A549 (cell line): ENCODE data around the gene KRT77. TPM values are rescaled to one million over a fixed set of nuclear protein-coding genes. Genes with fewer than 3 reads are reported as not detected.

Experiments
- ATAC-seq, 2 experiments: fragments of 200-7000 bp in 1 of 2; fragments of >200 bp in 1 of 2; cut with Nextera tagmentation in 1 of 2; cut with Tn5 transposase in 1 of 2; 3 replicates each; pipeline versions ENCODE4 v1.8.0 to v1.9.1; 2018 to 2020; ENCODE audit warnings: mild to moderate bottlenecking in 1 of 2, moderate library complexity in 1 of 2
- CTCF ChIA-PET: fragments of 300-600 bp; sonication (Branson Sonifier 250); formaldehyde crosslinking; extraction: SDS; loops from one replicate; lab custom pipeline; 2021; ENCODE audit warnings: antibody characterized with exemption, inconsistent platforms; lab: Yijun Ruan, JAX
- POLR2A ChIA-PET: fragments of 350-600 bp; formaldehyde crosslinking; extraction: SDS; loops from one replicate; lab custom pipeline; 2021; ENCODE audit warnings: antibody characterized with exemption, inconsistent platforms; lab: Yijun Ruan, JAX
- DNase-seq, 2 experiments: peaks; one replicate each; pipeline versions ENCODE4 v3.0.0 to v3.0.0-alpha.2; 2011 to 2016; ENCODE audit warnings: low read depth in 1 of 2, low spot score in 1 of 2
- FAIRE-seq: peaks from 2 replicates; lab custom pipeline; 2011; peaks lifted over from hg19 to GRCh38; lab: Jason Lieb, UNC
- H3K27ac ChIP-seq, 2 experiments: fragments of >200 bp; sonication (Bioruptor Twin); formaldehyde crosslinking; 3 replicates each; pipeline ENCODE4 v1.5.1; 2016 to 2017
- H3K4me1 ChIP-seq: fragments of >200 bp; sonication (Bioruptor Twin); formaldehyde crosslinking; 3 replicates; pipeline ENCODE4 v1.6.1; 2016
- H3K4me2 ChIP-seq: fragments of >200 bp; sonication (Bioruptor Twin); formaldehyde crosslinking; 3 replicates; pipeline ENCODE4 v1.6.1; 2016
- H3K4me3 ChIP-seq: fragments of >200 bp; sonication (Bioruptor Twin); formaldehyde crosslinking; 3 replicates; pipeline ENCODE4 v1.5.1; 2016
- H3K9me3 ChIP-seq: fragments of >200 bp; sonication (Bioruptor Twin); formaldehyde crosslinking; 3 replicates; pipeline ENCODE4 v1.6.1; 2016
- CHD4 ChIP-seq: fragments of 200-600 bp; sonication (generic); IDR thresholded peaks from 2 replicates; pipeline ENCODE4 v1.6.1; 2016; ENCODE audit warnings: antibody characterized with exemption, mild to moderate bottlenecking, borderline replicate concordance
- CTCF ChIP-seq: fragments of >200 bp; sonication (Bioruptor Twin); formaldehyde crosslinking; IDR thresholded peaks from 3 replicates; pipeline ENCODE4 v1.5.1; 2016
- EHMT2 ChIP-seq: fragments of 200-600 bp; sonication (generic); IDR thresholded peaks from 2 replicates; pipeline ENCODE4 v1.6.1; 2016; ENCODE audit warnings: antibody characterized with exemption, low read depth, mild to moderate bottlenecking, moderate library complexity
- FOSB ChIP-seq: fragments of 250-450 bp; sonication (Bioruptor Pico); IDR thresholded peaks from 2 replicates; pipeline ENCODE4 v1.5.0; 2020; ENCODE audit warnings: mild to moderate bottlenecking, moderate library complexity
- GATA3 ChIP-seq: IDR thresholded peaks from 2 replicates; pipeline ENCODE4 v1.6.1; 2012; ENCODE audit warnings: borderline replicate concordance
- HEYL ChIP-seq: fragments of 250-450 bp; sonication (Bioruptor Pico); IDR thresholded peaks from 2 replicates; pipeline ENCODE4 v1.8.0; 2021; ENCODE audit warnings: mild to moderate bottlenecking, moderate library complexity
- HMGXB4 ChIP-seq: fragments of 250-450 bp; sonication (Bioruptor Pico); IDR thresholded peaks from 2 replicates; pipeline ENCODE4 v1.5.0; 2021; ENCODE audit warnings: mild to moderate bottlenecking, moderate library complexity, borderline replicate concordance
- HOXB13 ChIP-seq: fragments of 250-450 bp; sonication (Bioruptor Pico); IDR thresholded peaks from 2 replicates; pipeline ENCODE4 v1.5.0; 2020; ENCODE audit warnings: low read depth, mild to moderate bottlenecking, moderate library complexity
- JUN ChIP-seq, 2 experiments: fragments of >200 bp; sonication (Bioruptor Twin); formaldehyde crosslinking; IDR thresholded peaks; 2 replicates in 1 of 2; 3 replicates in 1 of 2; pipeline ENCODE4 v1.6.1; 2016 to 2017
- JUNB ChIP-seq: fragments of >200 bp; sonication (Bioruptor Twin); formaldehyde crosslinking; IDR thresholded peaks from 2 replicates; pipeline ENCODE4 v1.6.1; 2016
- MAZ ChIP-seq: fragments of 150-350 bp; IDR thresholded peaks from 2 replicates; pipeline ENCODE4 v1.6.1; 2014; ENCODE audit warnings: antibody characterized with exemption, low read depth, low read length, borderline replicate concordance
- NFE2L2 ChIP-seq: fragments of 150-350 bp; conservative IDR thresholded peaks from 2 replicates; pipeline ENCODE4 v1.6.1; 2014; ENCODE audit warnings: low read length
- NR3C1 ChIP-seq: fragments of >200 bp; sonication (Bioruptor Twin); formaldehyde crosslinking; IDR thresholded peaks from 3 replicates; pipeline ENCODE4 v1.6.1; 2017
- POLR2A ChIP-seq: IDR thresholded peaks from 2 replicates; pipeline ENCODE4 v1.6.1; 2012; ENCODE audit warnings: mild to moderate bottlenecking, low read length
- REST ChIP-seq: fragments of 200-600 bp; sonication (generic); IDR thresholded peaks from 2 replicates; pipeline ENCODE4 v1.6.1; 2016; ENCODE audit warnings: antibody characterized with exemption, mild to moderate bottlenecking, moderate library complexity
- RNF2 ChIP-seq: fragments of 200-600 bp; sonication (generic); IDR thresholded peaks from 2 replicates; pipeline ENCODE4 v1.6.1; 2016; ENCODE audit warnings: low read depth, mild to moderate bottlenecking, antibody characterized with exemption, moderate library complexity, borderline replicate concordance
- TFCP2L1 ChIP-seq: fragments of 250-450 bp; sonication (Bioruptor Pico); IDR thresholded peaks from 2 replicates; pipeline ENCODE4 v1.5.0; 2021; ENCODE audit warnings: mild to moderate bottlenecking
- ZC3H11A ChIP-seq: fragments of 450-650 bp; IDR thresholded peaks from 2 replicates; pipeline ENCODE4 v1.6.1; 2014; ENCODE audit warnings: antibody characterized with exemption, mild to moderate bottlenecking
- WGBS: methylation state at CpG from one replicate; pipeline ENCODE4 v1.1.6; 2017; ENCODE audit errors: missing lambda C conversion rate; 5-methylcytosine and 5-hydroxymethylcytosine counted together
- polyA plus RNA-seq, 4 experiments: library from polyadenylated mRNA; depleted of rRNA in 3 of 4; stranded (reverse); fragments of >200 nt; fragmentation: RNase III in 1 of 4; extraction: RNeasy Plus Mini Kit Qiagen cat#74134 plus additional on column Dnase treatment in 1 of 4; gene quantifications; 2 replicates in 3 of 4; 3 replicates in 1 of 4; pipeline ENCODE4 v1.2.3, GENCODE V29; 2011 to 2017
- TF ChIP-seq, protein P1 (sequence below): fragments of 450-650 bp; IDR thresholded peaks from 2 replicates; pipeline ENCODE4 v1.6.1; 2014; ENCODE audit warnings: antibody characterized with exemption
- TF ChIP-seq, protein P2 (sequence below): fragments of 150-350 bp; IDR thresholded peaks from 2 replicates; pipeline ENCODE4 v1.6.1; 2014; ENCODE audit warnings: low read depth, mild to moderate bottlenecking, low read length
- TF ChIP-seq, protein P3 (sequence below): fragments of >200 bp; sonication (Bioruptor Twin); formaldehyde crosslinking; IDR thresholded peaks from 2 replicates; pipeline ENCODE4 v1.6.1; 2016

Gene KRT77
- polyA plus RNA-seq, 2 of the 4 experiments (the other 2 are of a cell fraction), result 0.03 TPM; not detected in 1

DNA sequence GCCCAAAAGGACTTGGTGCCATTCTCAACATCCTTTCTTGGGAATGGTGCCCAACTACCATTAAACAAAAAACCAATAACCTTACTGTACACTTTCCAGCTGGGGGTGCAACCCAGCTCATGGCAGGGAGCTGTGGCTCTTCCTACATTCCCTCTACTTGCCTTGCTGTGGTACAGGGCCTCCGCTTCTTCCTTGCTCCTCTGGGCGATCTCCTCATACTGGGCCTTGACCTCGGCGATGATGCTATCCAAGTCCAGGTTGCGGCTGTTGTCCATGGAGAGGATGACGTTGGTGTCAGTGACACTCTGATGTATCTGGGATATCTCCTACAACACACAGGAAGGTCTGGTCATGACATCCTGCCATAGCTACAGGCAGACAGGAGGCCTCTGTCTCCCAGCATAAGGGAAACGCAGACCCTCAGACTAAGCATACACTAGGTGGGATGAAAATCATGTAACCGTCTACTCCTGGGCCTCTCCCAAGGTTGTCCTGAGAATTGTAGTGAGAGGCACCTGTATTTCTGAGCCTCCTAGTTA lies 55.2 kb downstream of the KRT77 start (continued):
- no peak for TF ChIP-seq CTCF
- TF ChIP-seq, protein P1, sequence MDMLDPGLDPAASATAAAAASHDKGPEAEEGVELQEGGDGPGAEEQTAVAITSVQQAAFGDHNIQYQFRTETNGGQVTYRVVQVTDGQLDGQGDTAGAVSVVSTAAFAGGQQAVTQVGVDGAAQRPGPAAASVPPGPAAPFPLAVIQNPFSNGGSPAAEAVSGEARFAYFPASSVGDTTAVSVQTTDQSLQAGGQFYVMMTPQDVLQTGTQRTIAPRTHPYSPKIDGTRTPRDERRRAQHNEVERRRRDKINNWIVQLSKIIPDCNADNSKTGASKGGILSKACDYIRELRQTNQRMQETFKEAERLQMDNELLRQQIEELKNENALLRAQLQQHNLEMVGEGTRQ, result no peak

GRCh38 chr12:52647601-52648000 lies 55.7 kb downstream of the KRT77 start:
- CTCF ChIA-PET, result interaction anchor here (1.0 to 1.8 kb wide), 4 partner anchors 14 to 223 kb away, joined by 3 to 6 read pairs (median 4); no protein-coding TSS in a partner anchor
- Histone ChIP-seq H3K9me3 (no peaks in the 10 kb centered on the region), H3K4me2 (no peak overlapping the region), H3K4me3 (no peak overlapping the region), H3K4me1 (no peaks in the 10 kb centered on the region), H3K27ac (no peak overlapping the region)
- FAIRE-seq (no peak), ATAC-seq (no peak), DNase-seq (no peak)
- no peak for TF ChIP-seq TFCP2L1
- no peak for TF ChIP-seq HEYL (CRISPR knock-in tag)
- no peak for TF ChIP-seq MAZ
- TF ChIP-seq JUN (IDR thresholded peaks at IDR 0.05), result no peak
- TF ChIP-seq FOSB, result no peak
- no peak for TF ChIP-seq EHMT2
- TF ChIP-seq NFE2L2, result no peak
- TF ChIP-seq NR3C1, result no peak
- TF ChIP-seq RNF2, result no peak
- TF ChIP-seq, protein P1, result no peak
- TF ChIP-seq CHD4, result no peak
- no peak for TF ChIP-seq HOXB13 (CRISPR knock-in tag)
- TF ChIP-seq, protein P2, sequence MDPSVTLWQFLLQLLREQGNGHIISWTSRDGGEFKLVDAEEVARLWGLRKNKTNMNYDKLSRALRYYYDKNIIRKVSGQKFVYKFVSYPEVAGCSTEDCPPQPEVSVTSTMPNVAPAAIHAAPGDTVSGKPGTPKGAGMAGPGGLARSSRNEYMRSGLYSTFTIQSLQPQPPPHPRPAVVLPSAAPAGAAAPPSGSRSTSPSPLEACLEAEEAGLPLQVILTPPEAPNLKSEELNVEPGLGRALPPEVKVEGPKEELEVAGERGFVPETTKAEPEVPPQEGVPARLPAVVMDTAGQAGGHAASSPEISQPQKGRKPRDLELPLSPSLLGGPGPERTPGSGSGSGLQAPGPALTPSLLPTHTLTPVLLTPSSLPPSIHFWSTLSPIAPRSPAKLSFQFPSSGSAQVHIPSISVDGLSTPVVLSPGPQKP, result no peak
- no peak for TF ChIP-seq GATA3
- no peak for TF ChIP-seq ZC3H11A
- TF ChIP-seq, protein P3, sequence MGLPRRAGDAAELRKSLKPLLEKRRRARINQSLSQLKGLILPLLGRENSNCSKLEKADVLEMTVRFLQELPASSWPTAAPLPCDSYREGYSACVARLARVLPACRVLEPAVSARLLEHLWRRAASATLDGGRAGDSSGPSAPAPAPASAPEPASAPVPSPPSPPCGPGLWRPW, result no peak
- WGBS, result 86% methylated on average over 9 of the region's 9 CpGs
- POLR2A ChIA-PET, result no interaction called here

DNA sequence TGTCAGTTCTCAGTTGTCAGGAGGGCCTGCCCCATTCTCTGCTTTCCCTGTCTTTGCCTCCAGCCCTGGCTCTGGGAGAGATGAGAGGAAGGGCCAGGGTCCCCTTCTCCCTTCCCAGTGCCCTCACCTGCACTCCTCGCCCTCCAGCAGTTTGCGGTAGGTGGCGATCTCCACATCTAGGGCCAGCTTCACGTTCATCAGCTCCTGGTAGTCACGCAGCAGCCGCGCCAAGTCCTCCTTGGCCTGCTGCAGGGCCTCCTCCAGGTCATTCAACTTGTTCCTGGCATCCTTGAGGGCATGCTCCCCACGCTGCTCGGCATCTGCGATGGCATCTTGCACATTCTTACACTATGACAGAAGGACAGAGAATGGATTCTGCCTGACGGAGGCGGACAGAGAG lies 56.7 kb downstream of the KRT77 start:
- H3K27ac ChIP-seq, result no peak overlapping the region
- ATAC-seq (no peak), FAIRE-seq (no peak), DNase-seq (no peak)
- H3K4me3 ChIP-seq, result no peak overlapping the region
- H3K9me3 ChIP-seq, result no peaks in the 10 kb centered on the region
- TF ChIP-seq JUNB, result no peak
- TF ChIP-seq, protein P2, result no peak
- no peak for TF ChIP-seq GATA3
- TF ChIP-seq POLR2A, result no peak
- TF ChIP-seq HMGXB4 (CRISPR knock-in tag), result no peak
- TF ChIP-seq REST, result no peak
- ChIA-PET POLR2A (no interaction called here), CTCF (no interaction called here)
- 77% methylated on average over 12 of the region's 12 CpGs for WGBS
- H3K4me1 ChIP-seq, result no peaks in the 10 kb centered on the region
- no peak overlapping the region for H3K4me2 ChIP-seq
